ENCODE results near the gene FAM83D.

- TF ChIP-seq POLR2AphosphoS5 (IDR thresholded peaks at IDR 0.05; ENCODE audit: insufficient read depth in 1 of 2, low read depth in 1 of 2) = no peak
- TF ChIP-seq POLR2A (IDR thresholded peaks at IDR 0.05) = no peak
- TF ChIP-seq CTCF (IDR thresholded peaks at IDR 0.05) = no peak
Observed at GRCh38 chr20:38932457-38933120, 6.4 kb downstream of the FAM83D start.

Measured in vagina (tissue), 2 donors.